IPS-18c (cell line): ENCODE data around the gene CNTRL.
A peak's percentile ranks its signal among the peaks of the same experiment; 100 is the strongest.
"Not testable (repeated sequence)": the region's sequence is repeated elsewhere in the genome, so short reads cannot be mapped to it uniquely, and the experiment has no call there.

Experiments
- H3K4me3 ChIP-seq: 2 replicates; pipeline ENCODE4 v1.7.0; 2013; ENCODE audit warnings: low read depth, mild to moderate bottlenecking, low read length, moderate library complexity; ENCODE audit not compliant: insufficient read depth
- H3K9me3 ChIP-seq: one replicate; pipeline ENCODE4 v1.6.1; 2013; ENCODE audit warnings: mild to moderate bottlenecking, low read length, moderate library complexity; ENCODE audit not compliant: control insufficient read depth, insufficient read depth

Gene CNTRL

DNA sequence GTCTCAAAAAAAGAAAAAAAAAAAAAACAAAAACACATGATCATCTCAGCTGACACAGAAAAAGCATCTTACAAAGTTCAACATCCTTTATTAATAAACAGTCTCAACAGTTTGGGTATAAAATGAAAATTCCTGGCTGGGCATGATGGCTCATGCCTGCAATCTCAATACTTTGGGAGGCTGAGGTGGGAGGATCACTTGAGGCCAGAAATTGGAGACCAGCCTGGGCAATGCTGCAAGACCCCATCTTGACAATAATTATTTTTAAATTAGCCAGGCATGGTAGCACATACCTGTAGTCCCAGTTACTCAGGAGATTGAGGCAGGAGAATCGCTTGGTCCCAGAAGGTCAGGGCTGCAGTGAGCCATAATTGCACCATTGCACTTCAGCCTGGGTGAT lies 7.9 kb upstream of the CNTRL start:
- H3K9me3 ChIP-seq = no peaks in the 10 kb centered on the region
- no peak overlapping the region for H3K4me3 ChIP-seq

DNA sequence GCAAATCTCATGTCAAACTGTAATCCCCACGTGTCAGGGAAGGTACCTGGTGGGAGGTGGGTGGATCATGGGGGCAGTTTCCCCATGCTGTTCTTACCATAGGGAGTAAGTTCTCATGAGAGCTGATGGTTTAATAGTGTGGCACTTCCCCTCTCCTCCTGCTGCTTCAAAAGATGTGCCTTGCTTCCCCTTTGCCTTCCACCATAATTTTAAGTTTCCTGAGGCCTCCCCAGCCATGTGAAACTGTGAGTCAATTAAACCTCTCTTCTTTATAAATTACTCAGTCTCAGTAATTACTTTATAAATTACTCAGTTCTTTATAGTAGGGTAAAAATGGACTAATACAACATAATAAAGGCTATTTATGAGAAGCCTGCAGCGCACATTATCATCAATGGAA lies 7.1 kb upstream of the CNTRL start:
- no peak overlapping the region for H3K4me3 ChIP-seq
- no peaks in the 10 kb centered on the region for H3K9me3 ChIP-seq

DNA sequence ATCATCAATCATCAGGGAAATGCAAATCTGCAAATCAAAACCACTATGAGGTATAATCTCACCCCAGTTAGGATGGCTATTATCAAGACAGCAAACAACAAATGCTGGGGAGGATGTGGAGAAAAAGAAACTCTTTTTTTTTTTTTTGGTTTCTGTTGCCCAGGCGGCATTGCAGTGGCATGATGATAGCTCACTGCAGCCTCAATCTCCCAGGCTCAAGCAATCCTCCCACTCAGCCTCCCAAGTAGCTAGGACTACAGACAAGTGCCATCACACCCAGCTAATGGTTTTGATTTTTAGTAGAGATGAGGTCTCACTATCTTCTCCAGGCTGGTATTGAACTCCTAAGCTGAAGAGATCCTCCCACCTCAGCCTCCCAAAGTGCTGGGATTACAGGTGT lies 5.4 kb upstream of the CNTRL start:
- no peak overlapping the region for H3K4me3 ChIP-seq
- no peaks in the 10 kb centered on the region for H3K9me3 ChIP-seq

DNA sequence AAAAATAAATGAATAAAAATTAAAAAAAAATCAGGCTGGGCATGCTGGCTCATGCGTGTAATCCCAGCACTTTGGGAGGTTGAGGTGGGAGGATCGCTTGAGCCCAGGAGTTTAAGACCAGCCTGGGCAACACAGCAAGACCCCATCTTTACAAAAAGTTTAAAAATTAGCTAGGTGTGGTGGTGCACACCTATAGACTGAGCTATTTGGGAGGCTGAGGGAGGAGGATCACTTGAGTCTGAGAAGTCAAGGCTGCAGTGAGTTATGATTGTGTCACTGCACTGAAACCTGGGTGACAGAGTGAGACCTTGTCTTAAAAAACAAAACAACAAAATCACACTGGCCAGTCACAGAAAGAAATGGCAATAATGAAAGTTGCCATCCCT lies 3.4 kb upstream of the CNTRL start:
- H3K4me3 ChIP-seq = no peak overlapping the region
- no peaks in the 10 kb centered on the region for H3K9me3 ChIP-seq

DNA sequence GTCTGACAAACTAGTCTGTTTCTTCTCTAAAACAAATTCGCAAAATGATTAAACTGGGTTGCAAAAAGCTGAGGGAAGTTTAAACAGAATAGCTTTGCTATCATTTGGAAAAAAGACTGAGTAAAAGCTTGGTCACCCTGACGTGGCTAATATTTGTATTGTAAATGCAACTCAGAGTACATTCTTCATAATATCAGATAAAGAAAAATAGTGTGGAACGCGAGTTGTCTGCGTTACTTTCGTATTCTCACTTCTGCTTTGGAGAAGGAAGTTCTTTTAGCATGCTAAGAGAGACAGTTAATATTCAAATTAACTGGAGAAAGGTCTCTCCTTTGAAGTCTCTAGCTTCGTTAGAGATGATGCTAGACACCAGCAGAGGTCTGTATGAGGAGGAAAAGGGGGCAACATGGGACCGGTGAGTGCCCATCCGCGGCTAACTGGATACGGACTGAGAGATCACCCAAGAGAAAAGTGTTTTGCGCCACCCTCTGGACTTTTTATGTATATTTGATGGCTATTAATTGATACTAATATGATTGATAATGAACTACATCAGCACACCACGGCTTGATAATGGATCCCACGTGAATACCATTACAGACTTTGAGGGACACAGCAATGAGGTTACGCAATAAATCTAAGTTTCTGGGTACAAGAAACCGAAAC lies 2.9 kb upstream of the CNTRL start:
- no peak overlapping the region for H3K4me3 ChIP-seq
- no peaks in the 10 kb centered on the region for H3K9me3 ChIP-seq

DNA sequence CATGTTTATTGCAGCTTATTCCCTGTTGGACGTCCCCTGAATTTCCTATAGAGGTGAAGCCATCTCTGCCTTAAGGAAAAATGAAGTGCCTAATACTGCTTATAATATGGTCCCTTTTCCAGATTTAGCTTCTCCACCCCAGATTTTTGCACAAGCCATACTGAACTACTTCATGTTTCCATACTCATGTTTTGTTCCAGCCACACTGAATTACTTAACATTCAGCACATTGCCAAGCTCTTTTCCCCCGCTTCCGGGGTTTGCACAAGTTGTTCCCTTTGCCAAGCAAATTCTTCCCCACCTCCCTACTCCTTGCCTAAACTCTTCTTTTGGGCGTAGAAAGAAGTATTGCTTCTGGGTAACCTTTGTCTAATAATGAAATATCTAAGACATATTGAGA lies 1.7 kb upstream of the CNTRL start:
- Histone ChIP-seq H3K9me3 (no peaks in the 10 kb centered on the region), H3K4me3 (no peak overlapping the region)

DNA sequence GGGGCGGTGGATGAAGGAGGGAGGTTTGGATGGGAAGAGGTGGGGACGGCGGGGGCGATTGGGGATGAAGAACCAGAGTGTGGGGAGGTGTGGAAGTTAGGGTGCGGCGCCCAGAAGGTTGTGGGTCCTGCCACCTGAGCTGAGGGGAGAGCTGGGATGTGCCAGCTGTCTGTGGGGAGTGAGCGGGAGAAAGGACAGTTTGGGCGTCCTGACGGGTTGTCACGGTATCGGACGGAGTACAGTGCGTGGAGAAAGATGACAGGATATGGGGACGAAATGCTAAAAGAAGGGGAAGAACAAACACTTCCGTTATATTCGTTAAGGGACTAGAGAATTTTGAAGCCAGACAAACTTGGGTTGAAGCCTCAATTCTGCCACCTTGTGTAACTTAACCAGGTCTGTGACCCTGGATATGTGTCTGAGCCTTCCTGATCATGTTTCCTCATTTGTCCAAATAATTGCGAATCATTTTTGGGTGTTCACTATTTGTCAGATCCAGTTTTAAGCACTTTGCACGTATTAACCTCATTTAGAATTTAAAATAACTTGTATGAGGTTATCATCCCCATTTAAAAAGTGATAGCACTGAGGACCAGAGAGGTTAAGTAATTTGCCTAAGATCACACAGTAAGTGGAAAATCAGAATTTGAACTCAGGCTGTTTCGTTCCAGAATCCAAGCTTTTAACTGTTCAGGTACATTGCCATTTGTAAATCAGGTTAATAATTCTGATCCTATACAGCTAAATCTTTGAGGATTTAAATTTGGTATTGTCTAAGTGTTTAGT lies 689 bp downstream of the CNTRL start:
- peak overlapping the region; percentile 76 for H3K4me3 ChIP-seq
- H3K9me3 ChIP-seq = no peaks in the 10 kb centered on the region

DNA sequence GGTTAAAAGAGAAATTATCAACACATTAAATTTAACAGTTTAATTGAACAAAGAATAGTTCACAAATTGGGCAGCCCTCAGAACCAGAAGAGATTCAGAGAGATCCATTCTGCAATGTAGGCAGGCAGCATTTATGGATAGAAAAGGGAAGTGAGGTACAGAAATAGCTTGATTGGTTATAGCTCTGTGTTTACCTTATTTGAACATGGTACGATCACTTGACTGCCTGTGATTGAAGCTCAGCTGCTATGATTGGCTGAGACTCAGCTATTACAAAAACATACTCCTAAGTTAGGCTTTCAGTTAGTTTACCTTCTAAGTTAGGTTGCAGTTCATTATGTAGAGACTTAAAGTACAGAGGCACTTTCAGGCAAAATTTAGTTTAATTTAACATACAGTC lies 7.3 kb downstream of the CNTRL start:
- Histone ChIP-seq H3K9me3 (no peaks in the 10 kb centered on the region), H3K4me3 (no peak overlapping the region)

DNA sequence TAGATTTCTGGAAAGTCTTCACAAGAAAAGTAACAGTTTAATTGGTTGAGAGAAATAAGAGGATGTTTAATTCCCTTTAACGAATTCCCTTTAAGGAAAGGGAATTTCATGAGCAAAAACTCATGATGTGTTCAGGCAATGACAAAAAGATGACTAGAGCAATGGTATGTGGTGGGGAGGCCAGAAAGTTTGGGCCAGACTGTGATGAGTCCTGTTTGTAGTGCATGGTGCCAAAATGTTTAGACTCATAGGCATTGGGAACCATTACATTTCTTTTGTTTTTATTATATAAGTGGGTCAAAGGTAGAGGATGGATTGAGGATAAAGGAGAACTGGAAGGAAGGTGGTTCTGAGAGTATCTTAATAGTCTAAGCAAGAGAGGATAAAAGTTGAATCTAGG lies 10.9 kb downstream of the CNTRL start:
- Histone ChIP-seq H3K4me3 (no peak overlapping the region), H3K9me3 (no peaks in the 10 kb centered on the region)

DNA sequence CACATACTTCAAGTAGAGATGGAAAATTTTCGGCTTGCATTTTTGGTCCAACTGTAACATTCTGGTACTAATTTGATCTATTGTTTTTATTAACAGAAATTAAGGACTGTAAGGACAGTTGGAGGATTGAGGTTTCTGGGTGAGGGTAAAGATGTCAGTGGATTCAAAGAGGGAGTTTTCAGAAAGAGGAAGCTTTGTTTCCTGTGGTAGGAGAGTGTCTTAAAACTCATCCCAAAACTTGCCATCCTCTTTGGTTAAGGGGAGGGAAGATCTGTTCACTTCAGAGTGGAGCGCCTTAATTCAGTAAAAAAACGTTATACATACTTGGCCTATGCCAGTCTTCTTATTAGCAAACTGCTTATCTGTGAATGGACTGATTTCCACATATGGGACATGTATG lies 13.8 kb downstream of the CNTRL start:
- no peak overlapping the region for H3K4me3 ChIP-seq
- no peaks in the 10 kb centered on the region for H3K9me3 ChIP-seq

DNA sequence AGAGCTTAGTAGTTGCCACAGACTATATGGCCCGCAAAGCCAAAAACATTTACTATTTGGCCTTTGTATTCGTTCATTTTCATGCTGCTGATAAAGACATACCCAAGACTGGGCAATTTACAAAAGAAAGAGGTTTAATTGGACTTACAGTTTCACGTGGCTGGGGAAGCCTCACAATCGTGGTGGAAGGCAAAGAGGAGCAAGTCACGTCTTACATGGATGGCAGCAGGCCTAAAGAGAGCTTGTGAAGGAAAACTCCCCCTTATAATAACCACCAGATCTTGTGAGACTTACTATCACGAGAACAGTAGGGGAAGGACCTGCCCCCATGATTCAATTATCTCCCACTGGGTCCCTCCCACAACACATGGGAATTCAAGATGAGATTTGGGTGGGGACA lies 16.0 kb downstream of the CNTRL start:
- not testable (repeated sequence) for H3K9me3 ChIP-seq, H3K4me3 ChIP-seq

DNA sequence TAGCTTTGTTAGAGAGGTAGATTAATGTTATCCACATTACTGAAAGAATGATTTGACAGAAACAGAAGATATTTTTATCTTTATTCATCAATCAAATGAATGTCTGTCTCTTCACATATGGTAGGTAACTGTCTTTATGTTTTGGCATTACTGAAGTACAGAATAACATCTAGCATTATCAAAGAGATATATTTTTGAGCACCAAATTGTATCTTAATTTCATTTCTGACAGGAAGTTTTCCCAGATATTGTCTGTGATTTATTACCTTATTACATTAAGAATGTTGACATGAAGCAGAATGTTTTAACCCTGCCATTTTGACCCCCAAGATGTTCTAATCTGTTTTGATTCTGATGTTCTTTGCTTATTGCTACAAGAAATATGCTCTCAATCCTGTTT lies 20.3 kb downstream of the CNTRL start:
- H3K9me3 ChIP-seq = no peaks in the 10 kb centered on the region
- no peak overlapping the region for H3K4me3 ChIP-seq

DNA sequence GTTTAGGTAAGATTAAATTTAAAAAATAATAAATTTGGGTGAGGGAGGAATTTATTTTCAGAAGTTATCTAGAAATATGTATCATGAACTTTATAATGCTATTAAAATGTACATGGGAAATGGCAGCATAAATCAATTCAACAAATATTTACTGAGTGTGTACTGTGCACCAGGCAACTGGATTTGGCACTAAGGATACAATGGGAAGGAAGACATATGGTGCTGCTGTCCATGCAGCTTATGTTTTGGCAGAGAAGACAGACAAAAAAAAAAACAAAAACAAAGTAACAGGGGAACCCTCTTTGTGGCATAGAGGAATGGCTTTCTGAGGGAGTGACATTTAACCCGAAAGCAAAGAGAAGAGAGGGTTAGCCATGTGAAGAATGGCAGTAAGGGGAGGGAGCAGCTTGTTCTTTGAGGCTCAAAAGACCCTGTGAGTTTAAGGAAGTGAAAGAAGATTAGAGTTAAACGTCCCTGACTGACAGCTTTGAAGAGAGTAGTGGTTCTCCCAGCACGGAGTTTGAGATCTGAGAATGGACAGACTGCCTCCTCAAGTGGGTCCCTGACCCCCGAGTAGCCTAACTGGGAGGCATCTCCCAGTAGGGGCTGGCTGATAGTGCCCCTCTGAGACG lies 23.9 kb downstream of the CNTRL start:
- Histone ChIP-seq H3K4me3 (no peak overlapping the region), H3K9me3 (no peaks in the 10 kb centered on the region)

DNA sequence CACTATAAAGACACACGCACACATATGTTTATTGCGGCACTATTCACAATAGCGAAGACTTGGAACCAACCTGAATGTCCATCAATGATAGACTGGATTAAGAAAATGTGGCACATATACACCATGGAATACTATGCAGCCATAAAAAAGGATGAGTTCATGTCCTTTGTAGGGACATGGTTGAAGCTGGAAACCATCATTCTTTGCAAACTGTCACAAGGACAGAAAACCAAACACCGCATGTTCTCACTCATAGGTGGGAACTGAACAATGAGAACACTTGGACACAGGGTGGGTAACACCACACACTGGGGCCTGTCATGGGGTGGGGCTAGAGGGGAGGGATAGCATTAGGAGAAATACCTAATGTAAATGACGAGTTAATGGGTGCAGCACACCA lies 29.3 kb downstream of the CNTRL start:
- not testable (repeated sequence) for H3K9me3 ChIP-seq, H3K4me3 ChIP-seq

DNA sequence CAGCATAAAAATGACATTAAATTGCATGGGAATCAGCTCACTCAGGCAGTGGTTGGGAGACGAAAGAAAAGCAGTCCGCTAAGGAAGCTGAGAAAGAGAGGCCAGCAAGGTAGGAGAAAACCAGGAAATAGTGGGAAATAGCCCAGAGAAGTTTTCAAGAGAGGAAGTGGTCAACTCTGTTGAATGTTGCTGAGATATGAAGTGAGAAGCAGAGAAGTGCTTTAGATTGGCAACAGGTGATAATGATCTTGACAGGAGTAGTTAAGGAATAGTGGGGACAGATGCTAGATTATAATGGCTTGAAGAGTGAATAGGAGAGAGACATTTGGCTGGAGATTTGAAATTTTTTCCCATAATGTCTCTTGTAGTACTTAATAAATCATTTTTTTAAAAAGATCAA lies 30.8 kb downstream of the CNTRL start:
- H3K4me3 ChIP-seq = no peak overlapping the region

DNA sequence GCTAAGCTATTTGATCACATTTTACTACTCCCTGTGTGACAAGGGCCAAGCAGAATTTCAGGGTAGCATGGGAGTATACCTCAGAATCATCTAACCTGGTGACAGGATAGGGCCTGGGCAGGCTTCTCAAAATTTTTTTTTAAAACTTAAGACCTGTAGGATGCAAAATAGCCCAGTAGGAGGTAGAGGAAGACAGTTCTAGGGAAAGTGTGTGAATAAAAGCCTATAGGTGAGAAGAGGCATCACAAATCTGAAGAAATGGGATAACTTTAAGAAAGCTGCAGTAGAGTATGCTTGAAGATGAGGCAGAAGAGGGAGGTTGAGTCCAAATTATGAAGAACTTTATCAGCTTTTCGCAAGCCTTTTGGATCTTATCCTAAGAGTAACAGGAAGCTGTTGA lies 32.3 kb downstream of the CNTRL start:
- Histone ChIP-seq H3K9me3 (no peaks in the 10 kb centered on the region), H3K4me3 (no peak overlapping the region)

More for the DNA sequence above, 30.8 kb downstream of the CNTRL start:
- no peaks in the 10 kb centered on the region for H3K9me3 ChIP-seq

DNA sequence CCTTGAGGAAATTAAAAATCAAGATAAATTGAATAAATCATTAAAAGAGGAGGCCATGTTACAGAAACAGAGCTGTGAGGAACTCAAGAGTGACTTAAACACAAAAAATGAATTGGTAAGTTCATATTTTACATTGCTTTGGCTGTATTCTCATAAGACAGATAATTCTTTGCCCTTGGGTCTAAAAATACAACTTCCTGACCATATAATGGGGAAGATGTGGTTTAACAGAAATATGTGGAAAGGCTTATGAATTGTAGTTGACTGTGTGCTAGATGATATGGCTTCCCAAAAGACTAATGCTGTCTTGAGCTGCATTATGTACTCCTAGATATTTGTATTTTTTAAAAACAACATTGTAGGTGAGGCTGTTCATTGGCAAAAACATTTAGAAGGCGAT lies 33.1 kb downstream of the CNTRL start:
- Histone ChIP-seq H3K4me3 (no peak overlapping the region), H3K9me3 (no peaks in the 10 kb centered on the region)

DNA sequence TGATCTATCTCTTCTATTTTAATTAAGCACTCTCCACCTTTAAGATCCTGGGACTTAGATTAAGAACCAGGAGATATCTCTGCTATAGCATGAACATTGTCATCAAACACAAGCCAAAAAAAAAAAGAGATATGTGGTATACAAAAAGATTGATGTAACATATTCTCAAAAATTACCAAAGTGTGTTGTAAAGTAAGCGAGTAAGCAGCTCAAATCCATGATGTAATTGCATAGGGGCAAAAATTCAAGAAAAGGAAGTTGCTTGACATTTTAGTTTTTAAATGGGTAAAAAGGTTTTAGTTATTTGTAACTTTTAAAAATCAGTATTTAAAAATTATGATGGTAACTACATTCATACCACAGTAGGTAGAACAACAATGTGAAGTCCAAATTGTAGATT lies 40.7 kb downstream of the CNTRL start:
- H3K9me3 ChIP-seq = no peaks in the 10 kb centered on the region
- no peak overlapping the region for H3K4me3 ChIP-seq
